ENCODE measurements around the gene MPST. TPM values are rescaled to one million over a fixed set of nuclear protein-coding genes. Genes with fewer than 3 reads are reported as not detected.

The MPST gene
- polyA plus RNA-seq, 1 donor (not counting 4 experiments of a cell fraction or from before 2014, with no cell fraction given): 23.5 TPM

DNA sequence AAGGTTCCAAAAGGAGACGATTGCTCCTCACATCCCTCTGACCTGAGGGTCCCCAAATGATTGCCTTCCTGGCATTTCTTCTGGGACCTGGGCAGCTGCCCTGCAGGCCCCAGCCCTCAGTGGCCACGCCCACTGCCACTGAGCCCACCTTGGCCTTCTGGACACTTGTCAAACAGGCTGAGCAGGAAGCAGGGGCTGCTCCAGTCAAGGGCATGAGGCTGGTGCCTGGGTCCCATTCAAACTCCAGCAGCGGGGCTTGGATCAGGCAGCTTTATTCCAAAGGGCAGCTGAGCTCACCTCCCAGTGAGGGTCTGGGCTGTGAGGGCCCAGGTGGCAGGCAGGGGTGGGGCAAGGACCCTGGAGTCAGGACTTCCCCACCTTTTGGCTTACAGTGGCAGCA, 45.6 kb downstream of the MPST start:
- Histone ChIP-seq H3K9ac (ENCODE audit: control insufficient read depth, extremely low read depth, insufficient read depth, low read length) (no peak overlapping the region), H3K9me3 (ENCODE audit: control insufficient read depth, low read depth, low read length) (no peaks in the 10 kb centered on the region), H3K36me3 (ENCODE audit: control insufficient read depth in 2 of 2, extremely low read depth in 1 of 2, insufficient read depth in 2 of 2, low read length in 2 of 2) (no peaks in the 10 kb centered on the region), H3K4me1 (ENCODE audit: control insufficient read depth, extremely low read depth, insufficient read depth, low read length) (no peaks in the 10 kb centered on the region), H3K27ac (ENCODE audit: control insufficient read depth, insufficient read depth, low read length) (no peak overlapping the region), H3K79me2 (ENCODE audit: control insufficient read depth, insufficient read depth, low read length) (no peaks in the 10 kb centered on the region), H3K4me2 (ENCODE audit: control insufficient read depth, extremely low read depth, insufficient read depth, low read depth, low read length) (no peak overlapping the region), H3K4me3 (ENCODE audit: control insufficient read depth in 2 of 3, extremely low read depth in 1 of 3, insufficient read depth in 2 of 3, low read depth in 1 of 3, low read length in 3 of 3) (no peak overlapping the region), H2AFZ (ENCODE audit: control insufficient read depth, low read length) (no peak overlapping the region), H3K9me1 (ENCODE audit: control insufficient read depth, extremely low read depth, insufficient read depth, low read length) (no peaks in the 10 kb centered on the region), H3K27me3 (ENCODE audit: control insufficient read depth, extremely low read depth, insufficient read depth, low read length) (peaks cover 10% of the 10 kb centered on the region), H4K20me1 (ENCODE audit: control insufficient read depth, extremely low read depth, insufficient read depth, low read length) (no peaks in the 10 kb centered on the region)
- DNase-seq (ENCODE audit: low read depth, low spot score) (no peak), FAIRE-seq (no peak)
- dilution Hi-C loops (cut with MboI; ENCODE audit: extremely low pct_ligation_motif_present, low sequenced_read_pairs): no loop called here
- TF ChIP-seq EZH2 (IDR thresholded peaks at IDR 0.05; ENCODE audit: low read length): no peak
- TF ChIP-seq, protein P1, sequence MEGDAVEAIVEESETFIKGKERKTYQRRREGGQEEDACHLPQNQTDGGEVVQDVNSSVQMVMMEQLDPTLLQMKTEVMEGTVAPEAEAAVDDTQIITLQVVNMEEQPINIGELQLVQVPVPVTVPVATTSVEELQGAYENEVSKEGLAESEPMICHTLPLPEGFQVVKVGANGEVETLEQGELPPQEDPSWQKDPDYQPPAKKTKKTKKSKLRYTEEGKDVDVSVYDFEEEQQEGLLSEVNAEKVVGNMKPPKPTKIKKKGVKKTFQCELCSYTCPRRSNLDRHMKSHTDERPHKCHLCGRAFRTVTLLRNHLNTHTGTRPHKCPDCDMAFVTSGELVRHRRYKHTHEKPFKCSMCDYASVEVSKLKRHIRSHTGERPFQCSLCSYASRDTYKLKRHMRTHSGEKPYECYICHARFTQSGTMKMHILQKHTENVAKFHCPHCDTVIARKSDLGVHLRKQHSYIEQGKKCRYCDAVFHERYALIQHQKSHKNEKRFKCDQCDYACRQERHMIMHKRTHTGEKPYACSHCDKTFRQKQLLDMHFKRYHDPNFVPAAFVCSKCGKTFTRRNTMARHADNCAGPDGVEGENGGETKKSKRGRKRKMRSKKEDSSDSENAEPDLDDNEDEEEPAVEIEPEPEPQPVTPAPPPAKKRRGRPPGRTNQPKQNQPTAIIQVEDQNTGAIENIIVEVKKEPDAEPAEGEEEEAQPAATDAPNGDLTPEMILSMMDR (optimal IDR thresholded peaks at IDR 0.05 in 1 of 3, IDR thresholded peaks at IDR 0.05 in 1 of 3, conservative IDR thresholded peaks at IDR 0.05 in 1 of 3; ENCODE audit: extremely low read depth in 1 of 3, insufficient read depth in 2 of 3, low read length in 3 of 3): no peak

DNA sequence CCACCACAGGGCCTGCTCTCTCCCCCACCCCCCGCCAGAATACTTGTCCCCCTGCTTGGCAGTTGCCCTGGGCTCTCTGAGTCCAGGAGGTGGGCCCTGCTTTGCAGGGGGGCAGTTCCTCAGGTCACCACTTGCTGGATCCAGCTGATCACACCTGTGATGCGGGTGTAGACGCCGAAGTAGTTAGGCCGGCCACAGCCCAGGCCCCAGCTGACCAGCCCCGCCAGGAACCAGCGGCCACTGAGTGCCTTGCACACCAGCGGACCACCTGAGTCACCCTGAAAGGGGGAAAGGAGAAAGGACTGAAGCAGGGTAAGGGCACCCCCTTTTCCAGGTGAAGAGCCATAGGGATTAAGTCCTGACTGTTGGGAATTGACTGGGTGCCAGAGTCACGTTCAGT, 46.4 kb downstream of the MPST start:
- Histone ChIP-seq H3K27me3 (ENCODE audit: control insufficient read depth, extremely low read depth, insufficient read depth, low read length) (peaks cover 11% of the 10 kb centered on the region), H4K20me1 (ENCODE audit: control insufficient read depth, extremely low read depth, insufficient read depth, low read length) (no peaks in the 10 kb centered on the region), H3K9me3 (ENCODE audit: control insufficient read depth, low read depth, low read length) (no peaks in the 10 kb centered on the region), H3K27ac (ENCODE audit: control insufficient read depth, insufficient read depth, low read length) (no peak overlapping the region), H3K4me3 (ENCODE audit: control insufficient read depth in 2 of 3, extremely low read depth in 1 of 3, insufficient read depth in 2 of 3, low read depth in 1 of 3, low read length in 3 of 3) (no peak overlapping the region), H3K9ac (ENCODE audit: control insufficient read depth, extremely low read depth, insufficient read depth, low read length) (no peak overlapping the region), H3K79me2 (ENCODE audit: control insufficient read depth, insufficient read depth, low read length) (no peaks in the 10 kb centered on the region), H3K9me1 (ENCODE audit: control insufficient read depth, extremely low read depth, insufficient read depth, low read length) (no peaks in the 10 kb centered on the region), H3K4me2 (ENCODE audit: control insufficient read depth, extremely low read depth, insufficient read depth, low read depth, low read length) (no peak overlapping the region), H3K4me1 (ENCODE audit: control insufficient read depth, extremely low read depth, insufficient read depth, low read length) (no peaks in the 10 kb centered on the region), H3K36me3 (ENCODE audit: control insufficient read depth in 2 of 2, extremely low read depth in 1 of 2, insufficient read depth in 2 of 2, low read length in 2 of 2) (no peaks in the 10 kb centered on the region), H2AFZ (ENCODE audit: control insufficient read depth, low read length) (no peak overlapping the region)
- dilution Hi-C loops (cut with MboI; ENCODE audit: extremely low pct_ligation_motif_present, low sequenced_read_pairs): no loop called here
- TF ChIP-seq, protein P1 (optimal IDR thresholded peaks at IDR 0.05 in 1 of 3, IDR thresholded peaks at IDR 0.05 in 1 of 3, conservative IDR thresholded peaks at IDR 0.05 in 1 of 3; ENCODE audit: extremely low read depth in 1 of 3, insufficient read depth in 2 of 3, low read length in 3 of 3): no peak
- TF ChIP-seq EZH2 (IDR thresholded peaks at IDR 0.05; ENCODE audit: low read length): no peak
- DNase-seq (ENCODE audit: low read depth, low spot score) (no peak), FAIRE-seq (no peak)

Data from keratinocyte (primary cell).